Measurements from ENCODE around the gene HABP2. TPM values are rescaled to one million over a fixed set of nuclear protein-coding genes. Genes with fewer than 3 reads are reported as not detected.

HABP2 gene
- total RNA-seq, 1 donor from 2014 or later: not detected

GRCh38 chr10:113619401-113619800, 66.5 kb downstream of the HABP2 start:
- H3K4me1 Mint-ChIP-seq (ENCODE audit: low read depth): no peaks in the 10 kb centered on the region
- H3K4me3 Mint-ChIP-seq (ENCODE audit: low read depth): no peak overlapping the region
- intact Hi-C loops (cut with micrococcal nuclease): no loop called here
- peaks cover 24% of the 10 kb centered on the region for H3K27me3 Mint-ChIP-seq (ENCODE audit: low read depth)
- H3K36me3 Mint-ChIP-seq (ENCODE audit: low read depth): no peaks in the 10 kb centered on the region
- DNase-seq (ENCODE audit: low spot score): no peak
- H3K27ac Mint-ChIP-seq: no peak overlapping the region
- H3K9me3 Mint-ChIP-seq: no peaks in the 10 kb centered on the region

GRCh38 chr10:113620511-113620910, 67.7 kb downstream of the HABP2 start:
- H3K27ac Mint-ChIP-seq: no peak overlapping the region
- H3K4me1 Mint-ChIP-seq (ENCODE audit: low read depth): no peaks in the 10 kb centered on the region

GRCh38 chr10:113620936-113621335, 68.1 kb downstream of the HABP2 start:
- Mint-ChIP-seq H3K4me1 (ENCODE audit: low read depth) (no peaks in the 10 kb centered on the region), H3K36me3 (ENCODE audit: low read depth) (no peaks in the 10 kb centered on the region), H3K4me3 (ENCODE audit: low read depth) (no peak overlapping the region), H3K27ac (no peak overlapping the region), H3K27me3 (ENCODE audit: low read depth) (peaks cover 21% of the 10 kb centered on the region), H3K9me3 (no peaks in the 10 kb centered on the region)
- intact Hi-C loops (cut with micrococcal nuclease): no loop called here
- no peak for DNase-seq (ENCODE audit: low spot score)

More at GRCh38 chr10:113620511-113620910, 67.7 kb downstream of the HABP2 start:
- no peak for DNase-seq (ENCODE audit: low spot score)
- intact Hi-C loops (cut with micrococcal nuclease): no loop called here
- H3K9me3 Mint-ChIP-seq: no peaks in the 10 kb centered on the region
- H3K27me3 Mint-ChIP-seq (ENCODE audit: low read depth): peaks cover 21% of the 10 kb centered on the region
- H3K4me3 Mint-ChIP-seq (ENCODE audit: low read depth): no peak overlapping the region
- H3K36me3 Mint-ChIP-seq (ENCODE audit: low read depth): no peaks in the 10 kb centered on the region

- no peak overlapping the region for H3K27ac Mint-ChIP-seq
- no peaks in the 10 kb centered on the region for H3K36me3 Mint-ChIP-seq (ENCODE audit: low read depth)
- H3K9me3 Mint-ChIP-seq: no peaks in the 10 kb centered on the region
- H3K4me3 Mint-ChIP-seq (ENCODE audit: low read depth): no peak overlapping the region
- intact Hi-C loops (cut with micrococcal nuclease): no loop called here
- H3K27me3 Mint-ChIP-seq (ENCODE audit: low read depth): peaks cover 17% of the 10 kb centered on the region
- no peak for DNase-seq (ENCODE audit: low spot score)
- no peaks in the 10 kb centered on the region for H3K4me1 Mint-ChIP-seq (ENCODE audit: low read depth)
Measured at GRCh38 chr10:113621799-113622198, 68.9 kb downstream of the HABP2 start.

GRCh38 chr10:113622831-113623230, 70.0 kb downstream of the HABP2 start:
- H3K27ac Mint-ChIP-seq: no peak overlapping the region
- intact Hi-C loops (cut with micrococcal nuclease): no loop called here
- no peaks in the 10 kb centered on the region for H3K36me3 Mint-ChIP-seq (ENCODE audit: low read depth)
- no peaks in the 10 kb centered on the region for H3K4me1 Mint-ChIP-seq (ENCODE audit: low read depth)
- H3K4me3 Mint-ChIP-seq (ENCODE audit: low read depth): no peak overlapping the region
- peaks cover 9% of the 10 kb centered on the region for H3K27me3 Mint-ChIP-seq (ENCODE audit: low read depth)
- no peaks in the 10 kb centered on the region for H3K9me3 Mint-ChIP-seq
- no peak for DNase-seq (ENCODE audit: low spot score)

GRCh38 chr10:113625461-113626186, 72.8 kb downstream of the HABP2 start:
- Mint-ChIP-seq H3K36me3 (ENCODE audit: low read depth) (no peaks in the 10 kb centered on the region), H3K4me3 (ENCODE audit: low read depth) (no peak overlapping the region), H3K4me1 (ENCODE audit: low read depth) (no peaks in the 10 kb centered on the region), H3K27me3 (ENCODE audit: low read depth) (peaks cover 2% of the 10 kb centered on the region), H3K27ac (no peak overlapping the region), H3K9me3 (no peaks in the 10 kb centered on the region)
- intact Hi-C loops (cut with micrococcal nuclease): no loop called here
- no peak for DNase-seq (ENCODE audit: low spot score)

- no peak overlapping the region for H3K4me3 Mint-ChIP-seq (ENCODE audit: low read depth)
- H3K4me1 Mint-ChIP-seq (ENCODE audit: low read depth): no peaks in the 10 kb centered on the region
- no peaks in the 10 kb centered on the region for H3K9me3 Mint-ChIP-seq
- DNase-seq (ENCODE audit: low spot score): no peak
- H3K27ac Mint-ChIP-seq: no peak overlapping the region
- intact Hi-C loops (cut with micrococcal nuclease): no loop called here
- H3K36me3 Mint-ChIP-seq (ENCODE audit: low read depth): no peaks in the 10 kb centered on the region
- peaks cover 2% of the 10 kb centered on the region for H3K27me3 Mint-ChIP-seq (ENCODE audit: low read depth)
Measured at GRCh38 chr10:113626809-113627355, 74.0 kb downstream of the HABP2 start.

- intact Hi-C loops (cut with micrococcal nuclease): no loop called here
- H3K36me3 Mint-ChIP-seq (ENCODE audit: low read depth): no peaks in the 10 kb centered on the region
- H3K4me3 Mint-ChIP-seq (ENCODE audit: low read depth): no peak overlapping the region
- no peak for DNase-seq (ENCODE audit: low spot score)
- no peak overlapping the region for H3K27ac Mint-ChIP-seq
- H3K27me3 Mint-ChIP-seq (ENCODE audit: low read depth): peaks cover 2% of the 10 kb centered on the region
- no peaks in the 10 kb centered on the region for H3K4me1 Mint-ChIP-seq (ENCODE audit: low read depth)
- H3K9me3 Mint-ChIP-seq: no peaks in the 10 kb centered on the region
Measured at GRCh38 chr10:113627836-113628235, 75.0 kb downstream of the HABP2 start.

GRCh38 chr10:113628607-113629153, 75.8 kb downstream of the HABP2 start:
- Mint-ChIP-seq H3K27me3 (ENCODE audit: low read depth) (peaks cover 2% of the 10 kb centered on the region), H3K9me3 (no peaks in the 10 kb centered on the region), H3K36me3 (ENCODE audit: low read depth) (no peaks in the 10 kb centered on the region), H3K4me1 (ENCODE audit: low read depth) (no peaks in the 10 kb centered on the region), H3K27ac (no peak overlapping the region), H3K4me3 (ENCODE audit: low read depth) (no peak overlapping the region)
- DNase-seq (ENCODE audit: low spot score): no peak
- intact Hi-C loops (cut with micrococcal nuclease): no loop called here

GRCh38 chr10:113630929-113631533, 78.2 kb downstream of the HABP2 start:
- no peak for DNase-seq (ENCODE audit: low spot score)
- intact Hi-C loops (cut with micrococcal nuclease): no loop called here
- Mint-ChIP-seq H3K4me3 (ENCODE audit: low read depth) (no peak overlapping the region), H3K4me1 (ENCODE audit: low read depth) (no peaks in the 10 kb centered on the region), H3K27me3 (ENCODE audit: low read depth) (no peaks in the 10 kb centered on the region), H3K9me3 (no peaks in the 10 kb centered on the region), H3K27ac (no peak overlapping the region), H3K36me3 (ENCODE audit: low read depth) (no peaks in the 10 kb centered on the region)

GRCh38 chr10:113631684-113632367, 79.0 kb downstream of the HABP2 start:
- H3K4me1 Mint-ChIP-seq (ENCODE audit: low read depth): no peaks in the 10 kb centered on the region
- no peaks in the 10 kb centered on the region for H3K36me3 Mint-ChIP-seq (ENCODE audit: low read depth)
- no peak overlapping the region for H3K27ac Mint-ChIP-seq
- intact Hi-C loops (cut with micrococcal nuclease): no loop called here
- no peak overlapping the region for H3K4me3 Mint-ChIP-seq (ENCODE audit: low read depth)
- no peak for DNase-seq (ENCODE audit: low spot score)
- no peaks in the 10 kb centered on the region for H3K9me3 Mint-ChIP-seq
- no peaks in the 10 kb centered on the region for H3K27me3 Mint-ChIP-seq (ENCODE audit: low read depth)
